Panc1 (cell line): ENCODE results near the gene STMN1. TPM values are rescaled to one million over a fixed set of nuclear protein-coding genes. Genes with fewer than 3 reads are reported as not detected.
A peak's percentile ranks its signal among the peaks of the same experiment; 100 is the strongest.

Experiments used
- ATAC-seq: fragments of 200-7000 bp; cut with Tn5 transposase; 2 replicates; pipeline ENCODE4 v1.9.1; 2020; ENCODE audit warnings: mild to moderate bottlenecking, moderate library complexity
- BruUV-seq: library from RNA; stranded (reverse); fragments of 400-500 nt; replicated peaks from 2 replicates; lab custom pipeline; 2021; lab: Mats Ljungman, UMichigan
- CTCF ChIA-PET: fragments of 300-600 bp; sonication (Branson Sonifier 250); formaldehyde crosslinking; loops from one replicate; lab custom pipeline; 2022; ENCODE audit warnings: antibody characterized with exemption; lab: Charles Lee
- POLR2A ChIA-PET: fragments of 300-600 bp; sonication (Branson Sonifier 250); formaldehyde crosslinking; loops from one replicate; lab custom pipeline; 2022; ENCODE audit warnings: antibody characterized with exemption; lab: Charles Lee
- DNase-seq: peaks from one replicate; pipeline ENCODE4 v3.0.0-alpha.2; 2010; ENCODE audit warnings: low read depth, low spot score
- H3K27ac ChIP-seq: 2 replicates; pipeline ENCODE4 v1.5.1; 2011; ENCODE audit warnings: mild to moderate bottlenecking, low read length, inconsistent platforms
- H3K27me3 ChIP-seq: fragments of 200-500 bp; sonication (Bioruptor generic); 2 replicates; pipeline ENCODE4 v1.6.0; 2014; ENCODE audit warnings: low read length, inconsistent platforms; ENCODE audit not compliant: control insufficient read depth, insufficient read depth
- H3K36me3 ChIP-seq: fragments of 200-500 bp; sonication (Bioruptor generic); 2 replicates; pipeline ENCODE4 v1.5.1; 2014; ENCODE audit warnings: inconsistent platforms, mild to moderate bottlenecking, low read length, moderate library complexity; ENCODE audit not compliant: control insufficient read depth, insufficient read depth
- H3K4me1 ChIP-seq: 2 replicates; pipeline ENCODE4 v1.5.1; 2011; ENCODE audit warnings: inconsistent platforms, mild to moderate bottlenecking, low read length, moderate library complexity; ENCODE audit not compliant: control insufficient read depth, insufficient read depth
- H3K4me3 ChIP-seq, 2 experiments: 2 replicates each; pipeline ENCODE4 v1.5.1; 2011 to 2012; ENCODE audit warnings: low read depth in 2 of 2, low read length in 2 of 2, mild to moderate bottlenecking in 2 of 2, inconsistent platforms in 1 of 2, moderate library complexity in 1 of 2
- H3K9me3 ChIP-seq: fragments of 200-500 bp; sonication (Bioruptor generic); 2 replicates; pipeline ENCODE4 v1.5.1; 2014; ENCODE audit warnings: low read depth, mild to moderate bottlenecking, inconsistent platforms, low read length, moderate library complexity; ENCODE audit not compliant: control insufficient read depth, insufficient read depth
- POLR2AphosphoS5 ChIP-seq: IDR thresholded peaks from 2 replicates; pipeline ENCODE4 v1.6.1; 2012; ENCODE audit warnings: mild to moderate bottlenecking, low read depth, low read length, moderate library complexity
- SIN3A ChIP-seq: IDR thresholded peaks from 2 replicates; pipeline ENCODE4 v1.6.1; 2012; ENCODE audit warnings: low read depth, mild to moderate bottlenecking, low read length, moderate library complexity, borderline replicate concordance; ENCODE audit not compliant: insufficient read depth
- TCF7L2 ChIP-seq: IDR thresholded peaks from 2 replicates; pipeline ENCODE4 v1.6.1; 2011; ENCODE audit warnings: mild to moderate bottlenecking, low read depth, low read length, inconsistent platforms
- in situ Hi-C: cut with HindIII; loops from 2 replicates; pipeline ENCODE4 v1.10.0; 2016; ENCODE audit warnings: low sequenced_read_pairs, low pct_unique_long_range_greater_than_20kb
- intact Hi-C: fragments of 100-400 bp; cut with micrococcal nuclease; formaldehyde crosslinking; loops from one replicate; pipeline ENCODE4 v1.10.0; 2022; ENCODE audit not compliant: unreplicated experiment
- total RNA-seq: library from RNA; stranded (reverse); gene quantifications from one replicate; pipeline ENCODE4 v1.2.1, GENCODE V29; 2021; ENCODE audit not compliant: unreplicated experiment
- TF ChIP-seq, protein P1 (sequence below): fragments of 450-650 bp; IDR thresholded peaks from 2 replicates; pipeline ENCODE4 v1.5.1; 2017; ENCODE audit warnings: mild to moderate bottlenecking
- TF ChIP-seq, protein P2 (sequence below), 2 experiments: IDR thresholded peaks; 2 replicates each; pipeline ENCODE4 v1.6.1; 2011 to 2012; ENCODE audit warnings: low read depth in 2 of 2, control low read depth in 1 of 2, low read length in 1 of 2, mild to moderate bottlenecking in 1 of 2, moderate library complexity in 1 of 2; ENCODE audit not compliant: insufficient read depth in 1 of 2

Gene STMN1
- total RNA-seq, 1 experiment from 2014 or later: 316 TPM

DNA sequence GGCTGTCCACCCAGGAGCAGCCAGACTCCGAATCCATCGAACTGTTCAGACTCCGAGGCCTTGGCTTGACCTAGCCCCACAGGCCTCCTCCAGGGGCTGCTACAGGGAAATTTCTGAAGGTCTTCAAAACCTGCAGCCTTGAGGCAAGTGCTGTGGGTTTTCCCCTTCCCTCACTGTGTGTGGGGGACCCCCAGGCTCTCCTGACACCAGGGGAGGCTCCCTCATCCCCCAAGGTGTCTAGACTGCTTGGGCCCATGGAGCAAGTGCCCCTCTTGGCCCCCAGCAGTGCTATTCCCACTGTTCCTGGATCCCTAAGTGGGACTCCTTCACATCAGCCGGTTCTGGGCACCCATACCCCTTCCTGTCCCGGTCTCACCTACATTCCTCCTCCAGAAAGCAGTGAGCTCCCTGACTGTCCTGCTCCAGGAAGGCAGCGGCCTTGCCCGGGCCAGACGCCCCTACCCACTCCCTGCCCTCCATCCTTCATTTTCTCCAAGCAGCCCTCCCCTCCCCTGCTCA, 31.5 kb downstream of the STMN1 start:
- TF ChIP-seq TCF7L2: no peak
- TF ChIP-seq, protein P1, sequence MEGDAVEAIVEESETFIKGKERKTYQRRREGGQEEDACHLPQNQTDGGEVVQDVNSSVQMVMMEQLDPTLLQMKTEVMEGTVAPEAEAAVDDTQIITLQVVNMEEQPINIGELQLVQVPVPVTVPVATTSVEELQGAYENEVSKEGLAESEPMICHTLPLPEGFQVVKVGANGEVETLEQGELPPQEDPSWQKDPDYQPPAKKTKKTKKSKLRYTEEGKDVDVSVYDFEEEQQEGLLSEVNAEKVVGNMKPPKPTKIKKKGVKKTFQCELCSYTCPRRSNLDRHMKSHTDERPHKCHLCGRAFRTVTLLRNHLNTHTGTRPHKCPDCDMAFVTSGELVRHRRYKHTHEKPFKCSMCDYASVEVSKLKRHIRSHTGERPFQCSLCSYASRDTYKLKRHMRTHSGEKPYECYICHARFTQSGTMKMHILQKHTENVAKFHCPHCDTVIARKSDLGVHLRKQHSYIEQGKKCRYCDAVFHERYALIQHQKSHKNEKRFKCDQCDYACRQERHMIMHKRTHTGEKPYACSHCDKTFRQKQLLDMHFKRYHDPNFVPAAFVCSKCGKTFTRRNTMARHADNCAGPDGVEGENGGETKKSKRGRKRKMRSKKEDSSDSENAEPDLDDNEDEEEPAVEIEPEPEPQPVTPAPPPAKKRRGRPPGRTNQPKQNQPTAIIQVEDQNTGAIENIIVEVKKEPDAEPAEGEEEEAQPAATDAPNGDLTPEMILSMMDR: no peak
- TF ChIP-seq POLR2AphosphoS5: no peak
- no peak for TF ChIP-seq SIN3A
- TF ChIP-seq, protein P2, sequence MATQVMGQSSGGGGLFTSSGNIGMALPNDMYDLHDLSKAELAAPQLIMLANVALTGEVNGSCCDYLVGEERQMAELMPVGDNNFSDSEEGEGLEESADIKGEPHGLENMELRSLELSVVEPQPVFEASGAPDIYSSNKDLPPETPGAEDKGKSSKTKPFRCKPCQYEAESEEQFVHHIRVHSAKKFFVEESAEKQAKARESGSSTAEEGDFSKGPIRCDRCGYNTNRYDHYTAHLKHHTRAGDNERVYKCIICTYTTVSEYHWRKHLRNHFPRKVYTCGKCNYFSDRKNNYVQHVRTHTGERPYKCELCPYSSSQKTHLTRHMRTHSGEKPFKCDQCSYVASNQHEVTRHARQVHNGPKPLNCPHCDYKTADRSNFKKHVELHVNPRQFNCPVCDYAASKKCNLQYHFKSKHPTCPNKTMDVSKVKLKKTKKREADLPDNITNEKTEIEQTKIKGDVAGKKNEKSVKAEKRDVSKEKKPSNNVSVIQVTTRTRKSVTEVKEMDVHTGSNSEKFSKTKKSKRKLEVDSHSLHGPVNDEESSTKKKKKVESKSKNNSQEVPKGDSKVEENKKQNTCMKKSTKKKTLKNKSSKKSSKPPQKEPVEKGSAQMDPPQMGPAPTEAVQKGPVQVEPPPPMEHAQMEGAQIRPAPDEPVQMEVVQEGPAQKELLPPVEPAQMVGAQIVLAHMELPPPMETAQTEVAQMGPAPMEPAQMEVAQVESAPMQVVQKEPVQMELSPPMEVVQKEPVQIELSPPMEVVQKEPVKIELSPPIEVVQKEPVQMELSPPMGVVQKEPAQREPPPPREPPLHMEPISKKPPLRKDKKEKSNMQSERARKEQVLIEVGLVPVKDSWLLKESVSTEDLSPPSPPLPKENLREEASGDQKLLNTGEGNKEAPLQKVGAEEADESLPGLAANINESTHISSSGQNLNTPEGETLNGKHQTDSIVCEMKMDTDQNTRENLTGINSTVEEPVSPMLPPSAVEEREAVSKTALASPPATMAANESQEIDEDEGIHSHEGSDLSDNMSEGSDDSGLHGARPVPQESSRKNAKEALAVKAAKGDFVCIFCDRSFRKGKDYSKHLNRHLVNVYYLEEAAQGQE (IDR thresholded peaks at IDR 0.05; ENCODE audit: insufficient read depth in 1 of 2, low read depth in 2 of 2, low read length in 1 of 2): no peak
- POLR2A ChIA-PET: interaction anchor here (0.6 kb wide), 1 partner anchor 250 kb away, joined by 11 read pairs; no protein-coding TSS in a partner anchor

DNA sequence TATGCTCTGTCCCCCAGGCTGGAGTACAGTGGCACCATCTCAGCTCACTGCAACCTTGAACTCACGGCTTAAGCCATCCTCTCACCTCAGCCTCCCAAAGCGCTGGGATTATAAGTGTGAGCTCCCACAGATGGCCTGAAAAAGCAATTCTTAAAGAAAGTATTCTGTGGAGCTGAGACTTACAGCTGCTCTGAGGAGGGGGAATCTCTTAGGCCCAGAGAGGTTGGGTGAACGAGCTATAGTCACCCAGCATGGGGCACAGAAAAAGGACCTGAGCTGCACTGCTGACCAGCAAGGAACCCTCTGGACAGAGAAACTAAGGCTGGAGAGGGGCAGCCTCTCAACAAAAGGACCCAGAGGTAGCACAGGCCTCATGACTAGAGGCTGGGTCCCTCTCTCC, 32.0 kb downstream of the STMN1 start:
- Histone ChIP-seq H3K4me1 (peaks cover 43% of the 10 kb centered on the region), H3K27ac (peak overlapping the region; percentile 83), H3K4me3 (peak overlapping the region; percentile 57 to 73), H3K27me3 (no peaks in the 10 kb centered on the region), H3K36me3 (no peaks in the 10 kb centered on the region; the same call in 1 of the 2 replicates), H3K9me3 (no peaks in the 10 kb centered on the region)
- CTCF ChIA-PET: no interaction called here
- DNase-seq (no peak), ATAC-seq (no peak)
- no TSS peak for BruUV-seq
- in situ Hi-C loops: no loop called here
- TF ChIP-seq, protein P2 (IDR thresholded peaks at IDR 0.05; ENCODE audit: insufficient read depth in 1 of 2, low read depth in 2 of 2, low read length in 1 of 2): no peak
- TF ChIP-seq SIN3A (no peak), TCF7L2 (no peak)
- TF ChIP-seq, protein P1: no peak
- intact Hi-C loops: no loop called here
- POLR2A ChIA-PET: interaction anchor here (0.6 kb wide), 1 partner anchor 250 kb away, joined by 11 read pairs; no protein-coding TSS in a partner anchor

More for the DNA sequence above, 31.5 kb downstream of the STMN1 start:
- BruUV-seq: no TSS peak
- H3K9me3 ChIP-seq: no peaks in the 10 kb centered on the region
- intact Hi-C loops: no loop called here
- no peaks in the 10 kb centered on the region for H3K27me3 ChIP-seq
- in situ Hi-C loops: no loop called here
- CTCF ChIA-PET: interaction anchor here (0.6 kb wide), 1 partner anchor 155 kb away, joined by 5 read pairs; no protein-coding TSS in a partner anchor
- H3K4me1 ChIP-seq: peaks cover 47% of the 10 kb centered on the region
- no peak for DNase-seq
- peak; percentile 40 for ATAC-seq
- H3K4me3 ChIP-seq: peak overlapping the region; percentile 57 to 73
- no peaks in the 10 kb centered on the region; the same call in 1 of the 2 replicates for H3K36me3 ChIP-seq
- H3K27ac ChIP-seq: peak overlapping the region; percentile 83
